Measurements from ENCODE around the gene BPIFB6. TPM values are rescaled to one million over a fixed set of nuclear protein-coding genes. Genes with fewer than 3 reads are reported as not detected.

The BPIFB6 gene
- total RNA-seq, 2 experiments from 2014 or later, result not detected

DNA sequence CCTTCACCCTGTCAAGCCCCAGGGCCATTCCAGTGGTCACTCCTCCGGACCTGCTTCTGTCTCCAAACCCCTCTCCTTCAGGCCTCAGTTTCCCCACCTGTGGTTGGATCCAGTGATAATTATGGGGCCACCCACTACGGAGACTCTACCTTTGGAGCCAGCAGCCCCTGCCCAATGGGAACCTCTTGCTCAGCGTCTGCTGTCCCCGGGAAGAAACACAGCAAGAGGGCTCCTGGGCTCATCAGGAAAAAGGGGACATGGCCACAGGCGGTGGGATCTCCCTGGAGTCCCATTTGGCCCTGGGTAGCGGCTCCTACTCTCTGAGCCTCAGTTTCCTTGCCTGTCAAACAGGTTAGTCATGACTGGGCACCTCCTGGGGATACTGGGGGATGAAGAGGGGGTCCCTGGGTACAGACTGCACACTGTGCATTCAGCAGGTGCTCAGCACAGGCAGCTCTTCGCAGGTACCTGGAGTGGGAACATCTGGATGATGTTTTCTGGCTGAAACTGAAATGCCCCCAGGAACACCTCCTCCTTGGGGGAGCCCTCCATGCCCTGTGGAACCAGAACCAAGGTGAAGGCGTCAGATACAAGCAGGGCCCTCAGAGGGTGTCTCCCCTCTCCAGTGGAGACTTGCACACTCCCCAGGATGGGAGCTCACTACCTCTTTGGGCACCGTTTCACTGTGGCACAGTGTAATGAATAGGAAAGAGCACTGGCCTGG, 46.7 kb upstream of the BPIFB6 start:
- Mint-ChIP-seq H3K4me3 (no peak overlapping the region), H3K9me3 (no peaks in the 10 kb centered on the region), H3K27ac (no peak overlapping the region), H3K4me1 (ENCODE audit: low read depth) (peaks cover 2% of the 10 kb centered on the region), H3K36me3 (ENCODE audit: low read depth) (no peaks in the 10 kb centered on the region), H3K27me3 (no peaks in the 10 kb centered on the region)
- ATAC-seq, result no peak
- DNase-seq, result no peak
- ChIA-PET POLR2A (interaction anchor here (1.3 to 1.4 kb wide), 2 partner anchors 11 to 17 kb away, joined by 4 to 8 read pairs; no protein-coding TSS in a partner anchor), CTCF (interaction anchor here (1.0 to 1.2 kb wide), 2 partner anchors 9 to 13 kb away, joined by 3 read pairs; no protein-coding TSS in a partner anchor)
- TF ChIP-seq, protein P1, sequence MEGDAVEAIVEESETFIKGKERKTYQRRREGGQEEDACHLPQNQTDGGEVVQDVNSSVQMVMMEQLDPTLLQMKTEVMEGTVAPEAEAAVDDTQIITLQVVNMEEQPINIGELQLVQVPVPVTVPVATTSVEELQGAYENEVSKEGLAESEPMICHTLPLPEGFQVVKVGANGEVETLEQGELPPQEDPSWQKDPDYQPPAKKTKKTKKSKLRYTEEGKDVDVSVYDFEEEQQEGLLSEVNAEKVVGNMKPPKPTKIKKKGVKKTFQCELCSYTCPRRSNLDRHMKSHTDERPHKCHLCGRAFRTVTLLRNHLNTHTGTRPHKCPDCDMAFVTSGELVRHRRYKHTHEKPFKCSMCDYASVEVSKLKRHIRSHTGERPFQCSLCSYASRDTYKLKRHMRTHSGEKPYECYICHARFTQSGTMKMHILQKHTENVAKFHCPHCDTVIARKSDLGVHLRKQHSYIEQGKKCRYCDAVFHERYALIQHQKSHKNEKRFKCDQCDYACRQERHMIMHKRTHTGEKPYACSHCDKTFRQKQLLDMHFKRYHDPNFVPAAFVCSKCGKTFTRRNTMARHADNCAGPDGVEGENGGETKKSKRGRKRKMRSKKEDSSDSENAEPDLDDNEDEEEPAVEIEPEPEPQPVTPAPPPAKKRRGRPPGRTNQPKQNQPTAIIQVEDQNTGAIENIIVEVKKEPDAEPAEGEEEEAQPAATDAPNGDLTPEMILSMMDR (IDR thresholded peaks at IDR 0.05), result no peak
- intact Hi-C loops (cut with micrococcal nuclease), result no loop called here

DNA sequence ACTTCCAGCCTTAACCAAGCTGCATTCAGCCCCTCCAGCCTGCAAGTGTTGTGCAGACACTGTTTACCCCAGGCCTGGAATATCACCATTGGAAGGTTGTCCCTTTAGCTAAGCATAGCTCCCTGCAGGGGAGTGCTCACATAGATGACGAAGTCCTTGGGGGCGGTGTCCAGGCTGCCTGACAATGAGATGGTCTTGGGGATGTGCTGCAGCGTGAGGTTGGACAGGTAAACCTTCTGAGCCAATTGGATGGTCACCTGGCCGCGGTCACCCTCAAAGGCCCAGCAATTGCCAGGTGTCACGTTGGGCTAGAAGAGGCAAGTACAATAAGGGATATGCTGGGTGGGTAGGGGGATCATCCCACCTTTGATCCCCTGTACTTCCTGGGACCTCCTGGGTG, 45.9 kb upstream of the BPIFB6 start:
- Mint-ChIP-seq H3K4me1 (ENCODE audit: low read depth) (peaks cover 5% of the 10 kb centered on the region), H3K27ac (no peak overlapping the region), H3K4me3 (no peak overlapping the region), H3K27me3 (no peaks in the 10 kb centered on the region), H3K36me3 (ENCODE audit: low read depth) (no peaks in the 10 kb centered on the region), H3K9me3 (no peaks in the 10 kb centered on the region)
- CTCF ChIA-PET, result interaction anchor here (1.0 to 1.9 kb wide), 4 partner anchors 10 to 40 kb away, joined by 3 to 9 read pairs (median 3); partner anchors contain the start of gene SUN5
- TF ChIP-seq, protein P1 (IDR thresholded peaks at IDR 0.05), result no peak
- intact Hi-C loops (cut with micrococcal nuclease), result no loop called here
- POLR2A ChIA-PET, result interaction anchor here (1.3 to 1.4 kb wide), 2 partner anchors 12 to 18 kb away, joined by 4 to 8 read pairs; no protein-coding TSS in a partner anchor
- ATAC-seq, result no peak
- no peak for DNase-seq

- Mint-ChIP-seq H3K36me3 (ENCODE audit: low read depth) (no peaks in the 10 kb centered on the region), H3K9me3 (no peaks in the 10 kb centered on the region), H3K27ac (peak overlapping the region; percentile 1), H3K4me3 (no peak overlapping the region), H3K4me1 (ENCODE audit: low read depth) (peaks cover 10% of the 10 kb centered on the region), H3K27me3 (no peaks in the 10 kb centered on the region)
- TF ChIP-seq, protein P1 (IDR thresholded peaks at IDR 0.05), result no peak
- DNase-seq, result no peak
- ChIA-PET POLR2A (interaction anchor here (0.6 to 1.9 kb wide), 5 partner anchors 13 to 928 kb away, joined by 3 to 8 read pairs (median 4); no protein-coding TSS in a partner anchor), CTCF (interaction anchor here (0.6 to 1.9 kb wide), 6 partner anchors 18 to 84 kb away, joined by 3 to 9 read pairs (median 3); partner anchors contain the start of gene SUN5)
- intact Hi-C loops (cut with micrococcal nuclease), result no loop called here
- ATAC-seq, result no peak
Measured at GRCh38 chr20:32986331-32986966, 45.0 kb upstream of the BPIFB6 start.

DNA sequence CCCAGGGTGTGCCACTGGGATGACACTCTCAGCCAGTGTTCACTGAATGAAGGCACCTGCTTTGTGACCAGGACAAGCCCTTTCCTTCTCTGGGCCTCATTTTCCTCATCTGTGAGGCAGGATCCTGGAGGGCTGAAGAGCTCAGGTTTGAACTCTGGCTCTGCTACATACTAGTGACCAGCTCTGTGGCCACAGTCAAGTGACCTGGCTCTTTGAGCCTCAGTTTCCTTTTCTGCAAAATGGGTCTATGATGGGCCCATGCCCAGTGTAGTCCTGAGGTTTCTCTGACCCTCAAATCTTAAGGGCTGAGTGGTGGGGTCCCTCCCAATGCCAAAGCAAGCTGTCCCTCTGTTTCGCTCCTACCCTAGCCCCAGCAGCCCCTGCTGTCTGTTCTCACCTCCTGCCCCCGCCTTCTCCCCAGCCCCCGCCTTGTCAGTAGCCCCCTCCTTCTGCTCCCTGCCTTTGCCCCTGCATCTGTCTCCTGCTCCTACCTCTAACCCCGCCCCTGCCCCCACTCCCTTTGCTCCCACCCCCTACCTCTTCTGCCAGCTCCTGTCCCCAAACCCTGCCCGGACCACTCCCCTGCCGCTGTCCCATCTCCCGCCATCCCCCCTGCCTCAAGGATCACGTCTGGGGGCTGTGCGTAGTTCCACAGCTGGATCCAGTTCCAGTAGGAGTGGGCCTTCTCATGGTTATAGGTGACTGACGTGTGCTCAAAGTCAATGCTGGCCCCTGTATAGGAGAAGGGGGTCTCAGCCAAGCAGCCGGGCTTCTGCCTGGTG, 44.2 kb upstream of the BPIFB6 start:
- TF ChIP-seq, protein P1 (IDR thresholded peaks at IDR 0.05), result no peak

More for the DNA sequence above, 44.2 kb upstream of the BPIFB6 start:
- ChIA-PET POLR2A (interaction anchor here (0.5 to 1.9 kb wide), 4 partner anchors 16 to 928 kb away, joined by 3 to 4 read pairs (median 3); no protein-coding TSS in a partner anchor), CTCF (interaction anchor here (0.6 to 1.9 kb wide), 5 partner anchors 18 to 85 kb away, joined by 3 to 9 read pairs (median 3); partner anchors contain the start of gene SUN5)
- Mint-ChIP-seq H3K4me3 (no peak overlapping the region), H3K36me3 (ENCODE audit: low read depth) (no peaks in the 10 kb centered on the region), H3K9me3 (no peaks in the 10 kb centered on the region), H3K27ac (no peak overlapping the region), H3K27me3 (no peaks in the 10 kb centered on the region), H3K4me1 (ENCODE audit: low read depth) (peaks cover 16% of the 10 kb centered on the region)
- DNase-seq (no peak), ATAC-seq (no peak)
- intact Hi-C loops (cut with micrococcal nuclease), result no loop called here
